H1 (cell line): ENCODE results near the gene ECE2. TPM values are rescaled to one million over a fixed set of nuclear protein-coding genes. Genes with fewer than 3 reads are reported as not detected.

Source experiments
- CTCF ChIA-PET: fragments of 300-600 bp; sonication (Branson Sonifier 250); formaldehyde crosslinking; loops from one replicate; lab custom pipeline; 2021; ENCODE audit not compliant: partially characterized antibody; lab: Charles Lee
- POLR2A ChIA-PET: fragments of 300-600 bp; sonication (Branson Sonifier 250); formaldehyde crosslinking; loops from one replicate; lab custom pipeline; 2021; ENCODE audit warnings: inconsistent platforms; ENCODE audit not compliant: partially characterized antibody; lab: Charles Lee
- DNase-seq, 2 experiments: peaks; one replicate each; pipeline versions ENCODE4 v3.0.0 to v3.0.0-alpha.2; 2010 to 2022; ENCODE audit warnings: low spot score in 2 of 2, low read depth in 1 of 2, mixed read lengths in 1 of 2
- FAIRE-seq: peaks from 2 replicates; lab custom pipeline; 2011; peaks lifted over from hg19 to GRCh38; lab: Jason Lieb, UNC
- H2AFZ ChIP-seq: 2 replicates; pipeline ENCODE4 v1.8.1; 2012; ENCODE audit warnings: low read length, inconsistent platforms
- H2AK5ac ChIP-seq: 2 replicates; pipeline ENCODE4 v1.6.1; 2013; ENCODE audit warnings: low read depth, low read length
- H2BK120ac ChIP-seq: replicated peaks from 2 replicates; pipeline ENCODE3; 2013; ENCODE audit warnings: low read depth, low read length, inconsistent platforms
- H2BK12ac ChIP-seq: 2 replicates; pipeline ENCODE4 v1.6.1; 2013; ENCODE audit warnings: low read depth, low read length
- H2BK15ac ChIP-seq: 2 replicates; pipeline ENCODE4 v1.6.1; 2013; ENCODE audit warnings: low read length
- H2BK20ac ChIP-seq: 2 replicates; pipeline ENCODE4 v1.6.1; 2013; ENCODE audit warnings: low read length
- H2BK5ac ChIP-seq: 2 replicates; pipeline ENCODE4 v1.6.1; 2013; ENCODE audit warnings: low read depth, low read length
- H3K14ac ChIP-seq: 2 replicates; pipeline ENCODE4 v1.6.1; 2013; ENCODE audit warnings: inconsistent platforms; ENCODE audit not compliant: insufficient read length
- H3K18ac ChIP-seq: 2 replicates; pipeline ENCODE4 v1.6.1; 2013; ENCODE audit warnings: low read length; ENCODE audit errors: extremely low read depth
- H3K23ac ChIP-seq: 2 replicates; pipeline ENCODE4 v1.6.1; 2013; ENCODE audit warnings: inconsistent platforms; ENCODE audit not compliant: insufficient read length
- H3K23me2 ChIP-seq: 2 replicates; pipeline ENCODE4 v1.6.1; 2013; ENCODE audit warnings: low read depth, low read length
- H3K27ac ChIP-seq: 2 replicates; pipeline ENCODE4 v1.6.1; 2011; ENCODE audit warnings: low read depth, low read length, inconsistent platforms
- H3K27me3 ChIP-seq, 4 experiments: replicated peaks in 1 of 4; 1 replicate in 1 of 4; 2 replicates in 3 of 4; pipeline versions ENCODE4 v1.6.1 to v1.8.1; 2011 to 2013; ENCODE audit warnings: low read length in 3 of 4, mild to moderate bottlenecking in 3 of 4, inconsistent platforms in 2 of 4, mixed read lengths in 2 of 4, moderate library complexity in 1 of 4; ENCODE audit not compliant: control insufficient read depth in 3 of 4, insufficient read depth in 3 of 4; ENCODE audit errors: extremely low read depth in 1 of 4
- H3K36me3 ChIP-seq, 4 experiments: 2 replicates each; pipeline versions ENCODE4 v1.6.1 to v1.8.1; 2011 to 2013; ENCODE audit warnings: mild to moderate bottlenecking in 4 of 4, low read length in 3 of 4, moderate library complexity in 2 of 4, control low read depth in 1 of 4, inconsistent platforms in 1 of 4; ENCODE audit not compliant: insufficient read depth in 4 of 4, control insufficient read depth in 2 of 4
- H3K4ac ChIP-seq: replicated peaks from 2 replicates; pipeline ENCODE3; 2013; ENCODE audit warnings: low read length, low read depth, mixed read lengths, inconsistent platforms; ENCODE audit not compliant: insufficient read length
- H3K4me1 ChIP-seq, 4 experiments: replicated peaks in 1 of 4; 1 replicate in 1 of 4; 2 replicates in 3 of 4; pipeline versions ENCODE4 v1.6.1 to v1.8.1; 2011 to 2013; ENCODE audit warnings: low read length in 3 of 4, inconsistent platforms in 2 of 4, mixed read lengths in 1 of 4; ENCODE audit not compliant: insufficient read depth in 4 of 4, control insufficient read depth in 3 of 4
- H3K4me2 ChIP-seq, 2 experiments: 2 replicates each; pipeline versions ENCODE4 v1.6.1 to v1.8.1; 2011 to 2013; ENCODE audit warnings: low read depth in 2 of 2, low read length in 2 of 2, control low read depth in 1 of 2, inconsistent platforms in 1 of 2, mild to moderate bottlenecking in 1 of 2; ENCODE audit not compliant: insufficient read depth in 1 of 2
- H3K4me3 ChIP-seq, 4 experiments: fragments of 200-600, 300-600 bp in 1 of 4; sonication (generic), shearing (Covaris generic), sonication (Bioruptor Twin) in 1 of 4; 2 replicates each; pipeline versions ENCODE4 v1.5.1 to v1.8.1; 2011 to 2016; ENCODE audit warnings: low read length in 4 of 4, low read depth in 3 of 4, control low read depth in 2 of 4, inconsistent platforms in 2 of 4, mild to moderate bottlenecking in 2 of 4, mixed read lengths in 1 of 4, moderate library complexity in 1 of 4; ENCODE audit not compliant: insufficient read depth in 2 of 4; ENCODE audit errors: extremely low read depth in 1 of 4
- H3K56ac ChIP-seq: replicated peaks from 2 replicates; pipeline ENCODE3; 2013; ENCODE audit warnings: low read depth, mild to moderate bottlenecking, mixed read lengths, low read length, inconsistent platforms; ENCODE audit not compliant: insufficient read length
- H3K79me1 ChIP-seq: 2 replicates; pipeline ENCODE4 v1.6.1; 2013; ENCODE audit warnings: low read depth, low read length, control low read depth
- H3K79me2 ChIP-seq, 2 experiments: 2 replicates each; pipeline versions ENCODE4 v1.6.1 to v1.8.1; 2012 to 2013; ENCODE audit warnings: low read length in 2 of 2, mild to moderate bottlenecking in 2 of 2, inconsistent platforms in 1 of 2; ENCODE audit not compliant: insufficient read depth in 2 of 2, control insufficient read depth in 1 of 2
- H3K9ac ChIP-seq, 4 experiments: replicated peaks in 1 of 4; 1 replicate in 1 of 4; 2 replicates in 3 of 4; pipeline versions ENCODE4 v1.6.1 to v1.8.1; 2011 to 2013; ENCODE audit warnings: low read depth in 3 of 4, low read length in 3 of 4, control low read depth in 2 of 4, mild to moderate bottlenecking in 2 of 4, moderate library complexity in 2 of 4, inconsistent platforms in 1 of 4; ENCODE audit errors: extremely low read depth in 1 of 4
- H3K9me3 ChIP-seq, 2 experiments: 2 replicates each; pipeline versions ENCODE4 v1.6.1 to v1.8.1; 2012 to 2013; ENCODE audit warnings: mild to moderate bottlenecking in 2 of 2, moderate library complexity in 2 of 2, control low read depth in 1 of 2, inconsistent platforms in 1 of 2, low read depth in 1 of 2, low read length in 1 of 2, mixed read lengths in 1 of 2; ENCODE audit not compliant: insufficient read depth in 2 of 2
- H4K20me1 ChIP-seq, 2 experiments: replicated peaks in 1 of 2; 2 replicates each; pipeline versions ENCODE3 to v1.8.1; 2011 to 2013; ENCODE audit warnings: inconsistent platforms in 2 of 2, low read length in 2 of 2, mild to moderate bottlenecking in 1 of 2; ENCODE audit not compliant: insufficient read depth in 2 of 2, control insufficient read depth in 1 of 2
- H4K5ac ChIP-seq: 2 replicates; pipeline ENCODE4 v1.6.1; 2013; ENCODE audit warnings: low read length, low read depth, mixed read lengths, inconsistent platforms; ENCODE audit not compliant: insufficient read length
- H4K8ac ChIP-seq: 2 replicates; pipeline ENCODE4 v1.8.0; 2013; ENCODE audit warnings: mild to moderate bottlenecking, moderate library complexity, low read length, inconsistent platforms; ENCODE audit not compliant: insufficient read depth; ENCODE audit errors: extremely low read depth
- H4K91ac ChIP-seq: replicated peaks from 2 replicates; pipeline ENCODE3; 2013; ENCODE audit warnings: low read length, mixed read lengths, inconsistent platforms; ENCODE audit not compliant: insufficient read length
- ASH2L ChIP-seq: fragments of 200-600, 300-600 bp; sonication (generic); IDR thresholded peaks from one replicate; pipeline ENCODE4 v1.7.1; 2017; ENCODE audit warnings: low read length
- CHD2 ChIP-seq: IDR thresholded peaks from 2 replicates; pipeline ENCODE4 v1.6.1; 2012; ENCODE audit warnings: low read length, improper control_type of control experiment
- CREB1 ChIP-seq: IDR thresholded peaks from 2 replicates; pipeline ENCODE4 v1.6.1; 2012; ENCODE audit warnings: inconsistent platforms
- EGR1 ChIP-seq: IDR thresholded peaks from 2 replicates; pipeline ENCODE4 v1.6.1; 2011; ENCODE audit warnings: low read depth, low read length, borderline replicate concordance
- GTF2F1 ChIP-seq: IDR thresholded peaks from 2 replicates; pipeline ENCODE4 v1.6.1; 2012; ENCODE audit warnings: low read depth, low read length, improper control_type of control experiment, borderline replicate concordance
- KDM1A ChIP-seq: fragments of 200-600, 300-600 bp; sonication (generic); IDR thresholded peaks from 2 replicates; pipeline ENCODE4 v1.7.1; 2016; ENCODE audit warnings: mild to moderate bottlenecking, low read length, borderline replicate concordance
- MAX ChIP-seq: IDR thresholded peaks from 2 replicates; pipeline ENCODE4 v1.6.1; 2012; ENCODE audit warnings: inconsistent platforms
- POLR2AphosphoS5 ChIP-seq: IDR thresholded peaks from 2 replicates; pipeline ENCODE4 v1.6.1; 2011; ENCODE audit warnings: low read depth, low read length
- SAP30 ChIP-seq: fragments of 300-600 bp; sonication (generic); IDR thresholded peaks from 2 replicates; pipeline ENCODE4 v1.7.1; 2012; ENCODE audit warnings: low read length, moderate library complexity, mild to moderate bottlenecking, inconsistent platforms; ENCODE audit not compliant: insufficient read depth, insufficient replicate concordance
- SP1 ChIP-seq: IDR thresholded peaks from 2 replicates; pipeline ENCODE4 v1.6.1; 2011; ENCODE audit warnings: low read depth, low read length
- TEAD4 ChIP-seq: IDR thresholded peaks from 2 replicates; pipeline ENCODE4 v1.6.1; 2012; ENCODE audit warnings: low read depth, low read length, inconsistent platforms, mixed read lengths
- YY1 ChIP-seq: IDR thresholded peaks from 2 replicates; pipeline ENCODE4 v1.6.1; 2011; ENCODE audit warnings: low read depth, mild to moderate bottlenecking, low read length
- WGBS, 2 experiments: shearing (Covaris generic) in 1 of 2; methylation state at CpG; one replicate each; pipeline versions ENCODE4 v1.1.6 to v1.1.7; 2013 to 2015; ENCODE audit warnings: low lambda C conversion rate in 2 of 2, mixed read lengths in 2 of 2, inconsistent platforms in 1 of 2, low coverage in 1 of 2, missing lambda C conversion rate in 1 of 2; ENCODE audit not compliant: insufficient replicate concordance in 2 of 2, insufficient coverage in 1 of 2, insufficient read length in 1 of 2; ENCODE audit errors: extremely low coverage in 1 of 2, missing lambda C conversion rate in 1 of 2; 5-methylcytosine and 5-hydroxymethylcytosine counted together
- polyA plus RNA-seq, 7 experiments: library from polyadenylated mRNA; depleted of rRNA in 3 of 7; stranded (reverse) in 5 of 7; unstranded in 2 of 7; fragments of >200 nt in 5 of 7; fragments of 200-250 nt in 2 of 7; gene quantifications; 1 replicate in 5 of 7; 2 replicates in 1 of 7; 4 replicates in 1 of 7; pipeline versions ENCODE4 v1.2.1 to v1.2.3, GENCODE V29; 2011 to 2013; ENCODE audit warnings: missing spikeins in 2 of 7, mixed read lengths in 2 of 7
- total RNA-seq: library from RNA; stranded (reverse); fragmentation: NEBNext Ultra II Directional; extraction: Animal tissue kit (Norgen Biotek cat#: 25700); gene quantifications from 2 replicates; pipeline ENCODE4 v1.2.1, GENCODE V29; 2021

Gene ECE2
- total and polyA plus RNA-seq, 2 of the 8 experiments (the other 6 are each of a cell fraction or from before 2014, with no cell fraction given) = 0.44 to 0.86 TPM

DNA sequence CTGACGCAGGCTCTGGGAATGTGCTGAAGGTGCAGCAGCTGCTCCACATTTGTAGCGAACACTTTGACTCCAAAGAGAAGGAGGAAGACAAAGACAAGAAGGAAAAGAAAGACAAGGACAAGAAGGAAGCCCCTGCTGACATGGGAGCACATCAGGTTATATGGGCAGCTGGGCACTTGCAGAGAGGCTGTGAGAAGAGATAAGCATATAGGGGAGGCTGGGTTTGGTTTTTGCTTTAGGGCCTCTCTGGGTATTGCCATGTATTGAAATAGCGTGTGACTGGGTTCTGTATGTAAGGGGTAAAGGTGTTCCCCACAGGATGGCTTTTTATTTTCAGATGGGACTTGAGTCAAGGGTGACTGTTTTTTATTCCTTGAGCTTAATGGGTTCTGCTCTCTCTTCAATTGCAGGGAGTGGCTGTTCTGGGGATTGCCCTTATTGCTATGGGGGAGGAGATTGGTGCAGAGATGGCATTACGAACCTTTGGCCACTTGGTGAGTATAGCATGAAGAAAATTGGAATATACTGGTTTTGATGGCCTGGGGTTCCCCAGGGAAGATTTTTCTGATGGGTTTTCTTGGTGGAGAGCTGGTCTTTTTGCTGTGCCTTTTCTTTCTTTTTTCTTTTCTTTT lies 30.6 kb downstream of the ECE2 start:
- no peak overlapping the region for H2BK20ac ChIP-seq
- no peak for DNase-seq
- H4K5ac ChIP-seq = no peak overlapping the region
- no peak overlapping the region for H2BK12ac ChIP-seq
- H3K14ac ChIP-seq = no peak overlapping the region
- no peak overlapping the region for H3K27ac ChIP-seq
- CTCF ChIA-PET = interaction anchor here (0.6 to 4.1 kb wide), 10 partner anchors 10 to 96 kb away, joined by 3 to 10 read pairs (median 5); no protein-coding TSS in a partner anchor
- no peak overlapping the region for H3K9ac ChIP-seq
- no peak overlapping the region for H3K4me3 ChIP-seq
- H4K91ac ChIP-seq = no peak overlapping the region
- no peaks in the 10 kb centered on the region for H3K23me2 ChIP-seq
- no peak overlapping the region for H3K18ac ChIP-seq
- no peak overlapping the region for H3K23ac ChIP-seq
- H2AK5ac ChIP-seq = no peak overlapping the region
- no peak overlapping the region for H3K4ac ChIP-seq
- H3K56ac ChIP-seq = no peak overlapping the region
- H4K8ac ChIP-seq = no peak overlapping the region
- H2BK15ac ChIP-seq = no peak overlapping the region
- H3K27me3 ChIP-seq = no peaks in the 10 kb centered on the region
- no peak overlapping the region for H2BK5ac ChIP-seq
- no peak for FAIRE-seq
- no peak overlapping the region for H2AFZ ChIP-seq
- H4K20me1 ChIP-seq = peaks cover 0 to 2% of the 10 kb centered on the region in 2 experiments
- POLR2A ChIA-PET = interaction anchor here (0.9 to 1.9 kb wide), 8 partner anchors 10 to 32 kb away, joined by 3 to 18 read pairs (median 4); no protein-coding TSS in a partner anchor
- H3K36me3 ChIP-seq = peaks cover 54 to 74% (median 63%) of the 10 kb centered on the region in 4 experiments
- no peaks in the 10 kb centered on the region for H3K4me1 ChIP-seq
- no peaks in the 10 kb centered on the region for H3K9me3 ChIP-seq
- no peak overlapping the region for H2BK120ac ChIP-seq
- WGBS, 2 experiments = 91% methylated on average over 4 of the region's 4 CpGs; no CpG with 5 or more reads in 1 of the 2 experiments
- H3K79me2 ChIP-seq = peaks cover 0 to 3% of the 10 kb centered on the region in 2 experiments; a peak in 1 of 4 replicates
- no peaks in the 10 kb centered on the region; the same call in 1 of the 2 replicates for H3K79me1 ChIP-seq
- H3K4me2 ChIP-seq = no peak overlapping the region
- TF ChIP-seq SP1 = no peak
- TF ChIP-seq TEAD4 = no peak
- no peak for TF ChIP-seq ASH2L
- TF ChIP-seq POLR2AphosphoS5 = no peak
- TF ChIP-seq CHD2 = no peak
- no peak for TF ChIP-seq KDM1A
- TF ChIP-seq EGR1 = no peak
- no peak for TF ChIP-seq SAP30
- no peak for TF ChIP-seq YY1
- no peak for TF ChIP-seq GTF2F1
- no peak for TF ChIP-seq MAX
- no peak for TF ChIP-seq CREB1
